ENCODE measurements around the gene CEMIP2. TPM values are rescaled to one million over a fixed set of nuclear protein-coding genes. Genes with fewer than 3 reads are reported as not detected.
A peak's percentile ranks its signal among the peaks of the same experiment; 100 is the strongest.

CEMIP2 gene
- total and polyA plus RNA-seq, 4 donors = 18.8 to 123 (median 38.6) TPM

DNA sequence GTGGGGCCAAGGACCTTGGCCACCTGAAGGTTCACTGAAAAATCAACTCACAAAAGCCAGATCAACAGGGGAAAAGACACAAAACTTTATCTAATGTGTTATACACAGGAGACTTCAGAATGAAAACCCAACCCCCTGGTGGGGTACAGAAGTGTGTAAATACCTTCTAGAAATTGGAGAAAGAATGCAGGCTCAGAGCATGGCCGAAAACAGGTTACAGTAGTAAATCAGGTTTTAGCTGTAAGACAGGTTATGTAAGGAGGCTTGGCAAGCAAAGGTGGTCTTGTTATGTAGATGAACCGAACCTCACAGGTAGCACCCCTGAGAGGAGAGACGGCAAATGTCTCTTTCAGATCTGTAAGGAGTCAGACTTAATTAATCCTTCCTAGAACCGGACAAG lies 10.0 kb downstream of the CEMIP2 start:
- H3K9me3 ChIP-seq (ENCODE audit: control insufficient read depth in 4 of 4, low read length in 3 of 4) = no peaks in the 10 kb centered on the region
- 42% methylated on average over 4 of the region's 4 CpGs for WGBS
- DNase-seq (ENCODE audit: low spot score) = no peak
- H3K4me3 ChIP-seq (ENCODE audit: low read depth in 1 of 3, low read length in 3 of 3) = no peak overlapping the region
- TF ChIP-seq REST (IDR thresholded peaks at IDR 0.05) = no peak
- TF ChIP-seq NR2F2 (IDR thresholded peaks at IDR 0.05) = no peak
- TF ChIP-seq SP1 (IDR thresholded peaks at IDR 0.05) = no peak
- no peak for TF ChIP-seq ZBTB33 (IDR thresholded peaks at IDR 0.05)
- TF ChIP-seq MAX (IDR thresholded peaks at IDR 0.05) = no peak
- H3K27me3 ChIP-seq (ENCODE audit: control insufficient read depth in 4 of 4, insufficient read depth in 4 of 4, low read length in 3 of 4) = no peaks in the 10 kb centered on the region
- no peaks in the 10 kb centered on the region for H3K36me3 ChIP-seq (ENCODE audit: control insufficient read depth in 4 of 4, insufficient read depth in 3 of 4, low read depth in 1 of 4, low read length in 3 of 4)
- peaks cover 19 to 66% (median 57%) of the 10 kb centered on the region in 4 donors for H3K4me1 ChIP-seq (ENCODE audit: control insufficient read depth in 4 of 4, insufficient read depth in 4 of 4, low read length in 3 of 4)
- peak overlapping the region; percentile 75 to 89 for H3K27ac ChIP-seq (ENCODE audit: low read depth in 1 of 2, low read length in 2 of 2)
- H3K9ac ChIP-seq (ENCODE audit: low read depth in 1 of 2, low read length in 2 of 2) = peak overlapping the region; percentile 25 to 68

- DNase-seq (ENCODE audit: low spot score) = no peak
- Histone ChIP-seq H3K36me3 (ENCODE audit: control insufficient read depth in 4 of 4, insufficient read depth in 3 of 4, low read depth in 1 of 4, low read length in 3 of 4) (no peaks in the 10 kb centered on the region), H3K4me3 (ENCODE audit: low read depth in 1 of 3, low read length in 3 of 3) (no peak overlapping the region), H3K27ac (ENCODE audit: low read depth in 1 of 2, low read length in 2 of 2) (peak overlapping the region; percentile 70 to 75), H3K4me1 (ENCODE audit: control insufficient read depth in 4 of 4, insufficient read depth in 4 of 4, low read length in 3 of 4) (peaks cover 17 to 55% (median 44%) of the 10 kb centered on the region in 4 donors), H3K9ac (ENCODE audit: low read depth in 1 of 2, low read length in 2 of 2) (peak overlapping the region in 1 of 2 donors; percentile 72), H3K9me3 (ENCODE audit: control insufficient read depth in 4 of 4, low read length in 3 of 4) (no peaks in the 10 kb centered on the region), H3K27me3 (ENCODE audit: control insufficient read depth in 4 of 4, insufficient read depth in 4 of 4, low read length in 3 of 4) (no peaks in the 10 kb centered on the region)
- TF ChIP-seq JUND (IDR thresholded peaks at IDR 0.05) (peak in 1 of 2 donors; percentile 75), TAF1 (conservative IDR thresholded peaks at IDR 0.05) (no peak), YY1 (IDR thresholded peaks at IDR 0.05) (peak; percentile 81), EGR1 (IDR thresholded peaks at IDR 0.05; ENCODE audit: low read depth in 2 of 2) (peak in 1 of 2 donors; percentile 58), MAX (IDR thresholded peaks at IDR 0.05) (peak; percentile 31), ATF3 (IDR thresholded peaks at IDR 0.05) (no peak), RAD21 (IDR thresholded peaks at IDR 0.05) (peak; percentile 28 to 34), HNF4G (IDR thresholded peaks at IDR 0.05) (no peak), REST (IDR thresholded peaks at IDR 0.05) (peak; percentile 44), FOXA2 (IDR thresholded peaks at IDR 0.05) (no peak), FOXA1 (IDR thresholded peaks at IDR 0.05) (no peak), HNF4A (conservative IDR thresholded peaks at IDR 0.05) (peak; percentile 27 to 59), RXRA (IDR thresholded peaks at IDR 0.05) (peak in 1 of 2 donors; percentile 65), GABPA (IDR thresholded peaks at IDR 0.05 in 1 of 2, conservative IDR thresholded peaks at IDR 0.05 in 1 of 2) (peak in 1 of 2 donors; percentile 19), SP1 (IDR thresholded peaks at IDR 0.05) (peak; percentile 43), ZBTB33 (IDR thresholded peaks at IDR 0.05) (peak; percentile 44)
- TF ChIP-seq, protein P1, sequence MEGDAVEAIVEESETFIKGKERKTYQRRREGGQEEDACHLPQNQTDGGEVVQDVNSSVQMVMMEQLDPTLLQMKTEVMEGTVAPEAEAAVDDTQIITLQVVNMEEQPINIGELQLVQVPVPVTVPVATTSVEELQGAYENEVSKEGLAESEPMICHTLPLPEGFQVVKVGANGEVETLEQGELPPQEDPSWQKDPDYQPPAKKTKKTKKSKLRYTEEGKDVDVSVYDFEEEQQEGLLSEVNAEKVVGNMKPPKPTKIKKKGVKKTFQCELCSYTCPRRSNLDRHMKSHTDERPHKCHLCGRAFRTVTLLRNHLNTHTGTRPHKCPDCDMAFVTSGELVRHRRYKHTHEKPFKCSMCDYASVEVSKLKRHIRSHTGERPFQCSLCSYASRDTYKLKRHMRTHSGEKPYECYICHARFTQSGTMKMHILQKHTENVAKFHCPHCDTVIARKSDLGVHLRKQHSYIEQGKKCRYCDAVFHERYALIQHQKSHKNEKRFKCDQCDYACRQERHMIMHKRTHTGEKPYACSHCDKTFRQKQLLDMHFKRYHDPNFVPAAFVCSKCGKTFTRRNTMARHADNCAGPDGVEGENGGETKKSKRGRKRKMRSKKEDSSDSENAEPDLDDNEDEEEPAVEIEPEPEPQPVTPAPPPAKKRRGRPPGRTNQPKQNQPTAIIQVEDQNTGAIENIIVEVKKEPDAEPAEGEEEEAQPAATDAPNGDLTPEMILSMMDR (IDR thresholded peaks at IDR 0.05; ENCODE audit: low read depth, low read length, missing input control) = no peak
- 44% methylated on average over 1 of the region's 1 CpG for WGBS
These were observed 11.6 kb downstream of the CEMIP2 start for GRCh38 chr9:71756753-71757152.

Data from liver (tissue), 9 donors.